Pancreas (tissue), 10 donors: ENCODE results near the gene TRMT61B. TPM values are rescaled to one million over a fixed set of nuclear protein-coding genes. Genes with fewer than 3 reads are reported as not detected.
A peak's percentile ranks its signal among the peaks of the same experiment; 100 is the strongest.

Source experiments
- ATAC-seq, 4 donors: fragments of 200-7000 bp; cut with Tn5 transposase; one replicate each; pipeline versions ENCODE4 v1.8.0 to v1.9.1; 2020; ENCODE audit warnings: mild to moderate bottlenecking in 4 of 4, moderate library complexity in 4 of 4
- DNase-seq, 6 donors: peaks; one replicate each; pipeline ENCODE4 v3.0.0-alpha.2; 2020
- FAIRE-seq: peaks from 2 replicates; lab custom pipeline; 2012; peaks lifted over from hg19 to GRCh38; lab: Jason Lieb, UNC
- H3K27ac ChIP-seq, 4 donors: fragments of 200-600 bp; sonication (generic); 1 replicate in 3 of 4; 2 replicates in 1 of 4; pipeline versions ENCODE4 v1.5.0 to v1.8.0; 2020
- H3K27me3 ChIP-seq, 4 donors: fragments of 200-600 bp; one replicate each; pipeline ENCODE4 v1.8.0; 2021
- H3K36me3 ChIP-seq, 3 donors: fragments of 200-600 bp; sonication (generic) in 1 of 3; one replicate each; pipeline versions ENCODE4 v1.5.0 to v1.8.0; 2020 to 2021
- H3K4me1 ChIP-seq, 3 donors: fragments of 200-600 bp; one replicate each; pipeline ENCODE4 v1.8.0; 2021
- H3K4me3 ChIP-seq, 4 donors: fragments of 200-600 bp; sonication (generic) in 2 of 4; one replicate each; pipeline versions ENCODE4 v1.5.0 to v1.8.0; 2020 to 2021
- H3K9me3 ChIP-seq, 4 donors: fragments of 200-600 bp; one replicate each; pipeline ENCODE4 v1.8.0; 2021
- WGBS, 2 donors: extraction: QIAGEN DNeasy Blood & Tissue Kit; methylation state at CpG; one replicate each; pipeline ENCODE4 v1.1.7; 2013; 5-methylcytosine and 5-hydroxymethylcytosine counted together
- intact Hi-C, 3 donors: fragments of 100-400 bp; cut with DNase I; formaldehyde crosslinking; loops; one replicate each; pipeline versions ENCODE4 v1.11.1 to v1.14.2; 2022
- polyA plus RNA-seq, 2 donors: library from polyadenylated mRNA; stranded (reverse); fragments of 200-250 nt; gene quantifications; one replicate each; pipeline ENCODE4 v1.2.3, GENCODE V29; 2013
- total RNA-seq, 6 donors: library from RNA; stranded (reverse); fragmentation: NEBNext Ultra II Directional in 4 of 6; extraction: Animal tissue kit (Norgen Biotek cat#: 25700) in 4 of 6; gene quantifications; one replicate each; pipeline versions ENCODE4 v1.2.1 to v1.2.4, GENCODE V29; 2021 to 2023
- TF ChIP-seq, protein P1 (sequence below), 4 donors: fragments of 200-600 bp; sonication (generic) in 3 of 4; IDR thresholded peaks; one replicate each; pipeline versions ENCODE4 v1.5.0 to v1.8.0; 2021; ENCODE audit warnings: antibody characterized with exemption in 4 of 4
- donor health status: healthy with polysubstance abuse.
- donor health status: DM: no; HTN: no; CAD: no; lungs with moderate emphysema.
- donor health status: DM: no; HTN: no; CAD: no.
- donor health status: control.
- donor health status: control.
- donor health status: Bipolar disorder and iron deficiency.
- donor health status: DM: yes; HTN: yes; CAD: no.
- donor health status: DM: no; HTN: no; CAD: no.
- donor health status: DM: no; HTN: no; CAD: no.
- donor health status: DM: yes; HTN: yes; CAD: no.

TRMT61B gene
- total and polyA plus RNA-seq, 8 donors: 3.0 to 14.7 (median 5.2) TPM

DNA sequence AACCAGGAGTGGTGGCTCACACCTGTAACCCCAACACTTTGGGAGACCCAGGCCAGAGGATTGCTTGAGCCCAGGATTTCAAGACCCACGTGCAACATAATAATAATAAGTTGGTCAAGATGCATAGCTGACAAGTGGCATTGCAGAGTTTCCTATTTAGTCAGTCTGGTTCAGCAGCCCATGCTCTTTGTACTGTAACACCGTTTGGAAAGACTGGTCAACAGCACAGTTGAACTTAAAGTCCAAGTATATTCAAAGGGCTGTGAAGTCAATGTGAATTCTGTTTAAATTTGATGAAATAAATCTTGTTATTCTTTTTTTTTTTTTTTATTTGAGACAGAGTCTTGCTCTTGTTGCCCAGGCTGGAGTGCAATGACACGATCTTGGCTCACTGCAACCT is 1.5 kb upstream of the TRMT61B start:
- H3K36me3 ChIP-seq: no peaks in the 10 kb centered on the region
- no peak overlapping the region for H3K4me3 ChIP-seq
- FAIRE-seq (no peak), ATAC-seq (no peak), DNase-seq (no peak)
- TF ChIP-seq, protein P1, sequence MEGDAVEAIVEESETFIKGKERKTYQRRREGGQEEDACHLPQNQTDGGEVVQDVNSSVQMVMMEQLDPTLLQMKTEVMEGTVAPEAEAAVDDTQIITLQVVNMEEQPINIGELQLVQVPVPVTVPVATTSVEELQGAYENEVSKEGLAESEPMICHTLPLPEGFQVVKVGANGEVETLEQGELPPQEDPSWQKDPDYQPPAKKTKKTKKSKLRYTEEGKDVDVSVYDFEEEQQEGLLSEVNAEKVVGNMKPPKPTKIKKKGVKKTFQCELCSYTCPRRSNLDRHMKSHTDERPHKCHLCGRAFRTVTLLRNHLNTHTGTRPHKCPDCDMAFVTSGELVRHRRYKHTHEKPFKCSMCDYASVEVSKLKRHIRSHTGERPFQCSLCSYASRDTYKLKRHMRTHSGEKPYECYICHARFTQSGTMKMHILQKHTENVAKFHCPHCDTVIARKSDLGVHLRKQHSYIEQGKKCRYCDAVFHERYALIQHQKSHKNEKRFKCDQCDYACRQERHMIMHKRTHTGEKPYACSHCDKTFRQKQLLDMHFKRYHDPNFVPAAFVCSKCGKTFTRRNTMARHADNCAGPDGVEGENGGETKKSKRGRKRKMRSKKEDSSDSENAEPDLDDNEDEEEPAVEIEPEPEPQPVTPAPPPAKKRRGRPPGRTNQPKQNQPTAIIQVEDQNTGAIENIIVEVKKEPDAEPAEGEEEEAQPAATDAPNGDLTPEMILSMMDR (IDR thresholded peaks at IDR 0.05): no peak
- WGBS, 2 donors: 79% methylated on average over 3 of the region's 3 CpGs
- no peaks in the 10 kb centered on the region for H3K9me3 ChIP-seq
- H3K4me1 ChIP-seq: peaks cover 6 to 26% (median 11%) of the 10 kb centered on the region in 3 donors
- H3K27ac ChIP-seq: no peak overlapping the region
- intact Hi-C loops: no loop called here
- no peaks in the 10 kb centered on the region for H3K27me3 ChIP-seq

DNA sequence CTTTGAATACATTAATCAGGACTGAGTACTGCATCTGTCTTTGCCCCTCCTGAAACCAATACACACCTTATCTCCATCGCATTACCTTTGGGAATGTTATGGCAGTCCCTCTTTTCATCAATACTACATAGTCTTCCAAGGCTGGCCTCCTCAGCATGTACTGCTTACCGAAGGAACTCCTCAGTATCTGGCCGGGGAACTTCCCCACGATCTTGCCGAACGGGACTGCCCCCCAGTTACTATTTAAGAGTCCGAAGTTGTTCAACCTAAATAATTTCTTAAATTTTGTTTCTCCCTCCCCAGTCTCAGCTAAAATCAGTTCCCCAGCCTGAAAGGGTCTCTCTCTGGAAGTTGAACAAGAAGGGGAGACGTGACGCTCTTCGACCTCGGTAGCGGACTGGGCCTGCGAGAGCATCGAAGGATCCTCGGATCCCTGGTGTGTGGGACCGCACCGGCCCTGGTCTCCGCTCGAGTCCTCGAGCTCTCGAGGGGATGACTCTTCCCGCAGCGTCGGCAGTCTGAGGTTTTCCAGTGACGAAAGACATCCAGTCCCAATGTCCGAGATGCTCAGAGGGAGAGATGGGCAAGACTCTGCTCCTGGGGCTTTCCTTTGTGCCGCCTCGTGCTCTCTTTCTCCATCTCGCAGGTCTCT is 489 bp downstream of the TRMT61B start:
- Histone ChIP-seq H3K4me1 (peaks cover 6 to 26% (median 11%) of the 10 kb centered on the region in 3 donors), H3K27me3 (no peaks in the 10 kb centered on the region), H3K4me3 (peak overlapping the region; percentile 71 to 90 (median 80)), H3K36me3 (no peaks in the 10 kb centered on the region), H3K27ac (peak overlapping the region; percentile 66 to 83 (median 73)), H3K9me3 (no peaks in the 10 kb centered on the region)
- 0% methylated on average over 29 of the region's 29 CpGs for WGBS, 2 donors
- TF ChIP-seq, protein P1 (IDR thresholded peaks at IDR 0.05): no peak
- ATAC-seq (peak; percentile 16 to 62 (median 44)), FAIRE-seq (no peak), DNase-seq (peak in 2 of 6 donors; percentile 58 to 59)
- intact Hi-C loops: no loop called here

- Histone ChIP-seq H3K9me3 (no peaks in the 10 kb centered on the region), H3K36me3 (no peaks in the 10 kb centered on the region), H3K27me3 (no peaks in the 10 kb centered on the region), H3K4me1 (peaks cover 6 to 26% (median 11%) of the 10 kb centered on the region in 3 donors), H3K27ac (no peak overlapping the region), H3K4me3 (peak overlapping the region in 2 of 4 donors; percentile 79 to 82)
- ATAC-seq (no peak), FAIRE-seq (no peak), DNase-seq (no peak)
- intact Hi-C loops: no loop called here
- WGBS, 2 donors: 73 to 79% methylated on average over 12 of the region's 12 CpGs
- TF ChIP-seq, protein P1 (IDR thresholded peaks at IDR 0.05): no peak
Observed at GRCh38 chr2:28868611-28869010, 1.5 kb downstream of the TRMT61B start.

GRCh38 chr2:28855977-28856376 is 14.1 kb downstream of the TRMT61B start:
- Histone ChIP-seq H3K36me3 (no peaks in the 10 kb centered on the region), H3K9me3 (no peaks in the 10 kb centered on the region), H3K4me1 (no peaks in the 10 kb centered on the region), H3K4me3 (no peak overlapping the region), H3K27me3 (no peaks in the 10 kb centered on the region), H3K27ac (no peak overlapping the region)
- no peak for ATAC-seq
- TF ChIP-seq, protein P1 (IDR thresholded peaks at IDR 0.05): no peak
- no peak for FAIRE-seq
- intact Hi-C loops: no loop called here
- no peak for DNase-seq

DNA sequence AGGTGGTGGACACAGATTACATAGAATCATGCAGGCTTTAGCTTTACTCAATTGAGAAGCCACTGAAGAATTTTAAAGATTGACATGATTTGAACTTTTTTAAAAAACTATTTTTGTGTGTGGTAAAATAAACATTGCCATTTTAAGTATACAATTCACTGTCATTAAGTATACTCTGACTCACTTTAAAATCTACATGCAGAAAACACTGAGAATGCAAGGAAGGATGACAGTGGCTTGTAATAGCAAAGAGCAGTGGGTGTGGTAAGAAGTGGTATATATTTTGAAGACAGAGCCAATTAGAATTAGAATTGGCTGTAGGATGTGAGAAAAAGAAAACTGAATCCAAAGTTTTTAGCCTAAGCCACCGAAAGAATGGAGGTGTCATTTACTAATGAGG is 14.9 kb downstream of the TRMT61B start:
- Histone ChIP-seq H3K27me3 (no peaks in the 10 kb centered on the region), H3K9me3 (no peaks in the 10 kb centered on the region), H3K27ac (no peak overlapping the region), H3K4me1 (no peaks in the 10 kb centered on the region), H3K4me3 (no peak overlapping the region), H3K36me3 (no peaks in the 10 kb centered on the region)
- 91 to 96% methylated on average over 1 of the region's 1 CpG for WGBS, 2 donors
- no peak for FAIRE-seq
- no peak for DNase-seq
- intact Hi-C loops: no loop called here
- TF ChIP-seq, protein P1 (IDR thresholded peaks at IDR 0.05): no peak
- ATAC-seq: no peak
